Left ventricle myocardium inferior (tissue), 1 donor: ENCODE results near the gene KRT3. TPM values are rescaled to one million over a fixed set of nuclear protein-coding genes. Genes with fewer than 3 reads are reported as not detected.

ENCODE experiments used
- DNase-seq: peaks from one replicate; pipeline ENCODE4 v3.0.0-alpha.2; 2020
- H3K27ac ChIP-seq: fragments of 200-600 bp; replicated peaks from 2 replicates; pipeline ENCODE4 v1.8.0; 2021
- H3K27me3 ChIP-seq: fragments of 200-600 bp; 2 replicates; pipeline ENCODE4 v1.8.0; 2021; ENCODE audit warnings: low read depth
- H3K36me3 ChIP-seq: fragments of 200-600 bp; 2 replicates; pipeline ENCODE4 v1.8.0; 2021
- H3K4me1 ChIP-seq: fragments of 200-600 bp; 2 replicates; pipeline ENCODE4 v1.8.0; 2021
- H3K4me3 ChIP-seq: fragments of 200-600 bp; 2 replicates; pipeline ENCODE4 v1.8.0; 2021; ENCODE audit warnings: mild to moderate bottlenecking, moderate library complexity
- H3K9me3 ChIP-seq: fragments of 200-600 bp; replicated peaks from 2 replicates; pipeline ENCODE4 v1.8.0; 2021
- intact Hi-C: fragments of 100-400 bp; cut with micrococcal nuclease; formaldehyde crosslinking; loops from one replicate; pipeline ENCODE4 v1.11.0; 2022
- total RNA-seq: library from RNA; stranded (reverse); fragmentation: NEBNext Ultra II Directional; extraction: Animal tissue kit (Norgen Biotek cat#: 25700); gene quantifications from one replicate; pipeline ENCODE4 v1.2.1, GENCODE V29; 2021
- TF ChIP-seq, protein P1 (sequence below): fragments of 200-600 bp; IDR thresholded peaks from 2 replicates; pipeline ENCODE4 v1.8.0; 2021; ENCODE audit warnings: antibody characterized with exemption, mild to moderate bottlenecking, borderline replicate concordance
- donor health status: DM: no; HTN: yes; CAD: no; lungs with severe emphysema.

KRT3 gene
- total RNA-seq, 1 donor from 2014 or later = not detected

DNA sequence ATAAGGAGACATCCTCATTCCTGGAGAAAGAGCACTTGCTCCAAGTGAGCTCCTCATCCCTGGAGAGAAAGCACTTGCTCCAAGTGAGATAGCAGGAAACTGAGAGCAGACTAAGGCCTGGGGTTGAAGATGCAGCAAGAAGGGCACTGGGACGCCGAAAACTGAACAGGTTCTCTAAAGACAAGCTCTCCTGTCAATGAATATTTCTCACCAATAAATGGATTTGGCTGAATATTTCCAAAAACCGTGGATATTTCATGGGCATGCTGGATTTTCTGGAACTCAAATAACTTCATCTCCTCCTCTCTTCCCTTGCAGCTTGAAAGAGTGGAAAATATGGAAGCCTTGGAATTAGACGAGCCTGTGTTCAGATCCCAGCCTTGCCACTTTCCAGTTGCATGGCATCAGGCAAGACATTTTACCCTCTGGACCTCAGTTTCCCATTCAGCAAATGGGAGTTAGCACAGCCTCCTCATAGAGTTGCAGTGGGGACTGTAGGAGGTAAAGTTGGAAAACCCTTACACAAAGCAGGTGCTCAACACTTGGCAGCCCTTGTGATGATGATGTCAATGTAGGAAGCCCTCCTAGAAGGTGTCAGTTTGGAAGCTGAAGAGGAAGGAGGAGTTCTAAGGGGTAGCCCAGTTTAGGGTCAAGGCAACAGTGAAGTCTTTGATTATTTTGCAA is 14.4 kb downstream of the KRT3 start:
- intact Hi-C loops = no loop called here
- Histone ChIP-seq H3K9me3 (no peaks in the 10 kb centered on the region), H3K4me1 (no peaks in the 10 kb centered on the region), H3K27me3 (peaks cover 87% of the 10 kb centered on the region), H3K4me3 (no peak overlapping the region), H3K36me3 (no peaks in the 10 kb centered on the region), H3K27ac (no peak overlapping the region)
- DNase-seq = no peak
- TF ChIP-seq, protein P1, sequence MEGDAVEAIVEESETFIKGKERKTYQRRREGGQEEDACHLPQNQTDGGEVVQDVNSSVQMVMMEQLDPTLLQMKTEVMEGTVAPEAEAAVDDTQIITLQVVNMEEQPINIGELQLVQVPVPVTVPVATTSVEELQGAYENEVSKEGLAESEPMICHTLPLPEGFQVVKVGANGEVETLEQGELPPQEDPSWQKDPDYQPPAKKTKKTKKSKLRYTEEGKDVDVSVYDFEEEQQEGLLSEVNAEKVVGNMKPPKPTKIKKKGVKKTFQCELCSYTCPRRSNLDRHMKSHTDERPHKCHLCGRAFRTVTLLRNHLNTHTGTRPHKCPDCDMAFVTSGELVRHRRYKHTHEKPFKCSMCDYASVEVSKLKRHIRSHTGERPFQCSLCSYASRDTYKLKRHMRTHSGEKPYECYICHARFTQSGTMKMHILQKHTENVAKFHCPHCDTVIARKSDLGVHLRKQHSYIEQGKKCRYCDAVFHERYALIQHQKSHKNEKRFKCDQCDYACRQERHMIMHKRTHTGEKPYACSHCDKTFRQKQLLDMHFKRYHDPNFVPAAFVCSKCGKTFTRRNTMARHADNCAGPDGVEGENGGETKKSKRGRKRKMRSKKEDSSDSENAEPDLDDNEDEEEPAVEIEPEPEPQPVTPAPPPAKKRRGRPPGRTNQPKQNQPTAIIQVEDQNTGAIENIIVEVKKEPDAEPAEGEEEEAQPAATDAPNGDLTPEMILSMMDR = no peak

DNA sequence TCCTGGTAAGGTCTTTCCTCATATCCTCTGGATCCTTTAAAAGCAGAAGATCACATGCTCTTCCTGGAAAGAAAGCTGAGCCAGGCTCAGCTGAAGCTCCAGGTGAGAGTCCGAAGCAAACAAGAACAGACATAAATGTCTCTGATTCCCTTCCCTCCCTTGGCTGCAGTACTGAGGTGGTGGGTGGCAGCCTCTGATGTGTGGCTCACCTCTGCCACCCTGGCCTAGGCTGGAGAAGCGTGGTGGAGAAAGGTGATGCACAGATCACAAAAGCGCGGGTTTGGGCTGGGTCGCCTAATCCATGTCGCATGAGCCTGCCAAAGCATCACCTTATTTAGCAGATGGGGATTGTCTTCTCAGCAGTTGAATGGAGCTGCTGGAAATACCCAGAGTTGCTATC is 16.0 kb downstream of the KRT3 start:
- H3K27me3 ChIP-seq = peaks cover 95% of the 10 kb centered on the region
- TF ChIP-seq, protein P1 = no peak

DNA sequence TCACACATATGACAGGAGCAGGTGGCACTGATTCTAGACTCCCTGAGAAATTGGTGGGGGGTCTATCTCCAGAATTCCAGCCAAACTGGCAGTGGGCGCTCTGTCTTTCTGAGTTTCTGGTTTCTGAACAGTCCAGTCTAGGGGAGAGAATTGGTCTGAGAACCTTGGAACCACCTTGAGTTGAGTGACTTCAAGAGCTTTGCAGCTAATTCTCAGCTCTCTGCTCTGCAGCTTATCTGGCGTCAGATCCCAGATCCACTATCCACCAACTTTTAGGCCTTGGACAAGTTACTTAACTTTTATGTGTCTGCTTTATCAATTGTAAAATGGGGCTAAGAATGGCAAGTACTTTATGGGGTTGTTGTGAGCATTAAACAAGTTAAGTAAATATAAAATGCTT is 17.1 kb downstream of the KRT3 start:
- no peak overlapping the region for H3K27ac ChIP-seq
- intact Hi-C loops = no loop called here
- no peak overlapping the region for H3K4me3 ChIP-seq
- TF ChIP-seq, protein P1 = no peak
- H3K4me1 ChIP-seq = no peaks in the 10 kb centered on the region
- peaks cover 91% of the 10 kb centered on the region for H3K27me3 ChIP-seq
- H3K9me3 ChIP-seq = no peaks in the 10 kb centered on the region
- no peaks in the 10 kb centered on the region for H3K36me3 ChIP-seq
- no peak for DNase-seq

More for the DNA sequence above, 16.0 kb downstream of the KRT3 start:
- no peaks in the 10 kb centered on the region for H3K36me3 ChIP-seq
- no peak overlapping the region for H3K27ac ChIP-seq
- intact Hi-C loops = no loop called here
- no peak overlapping the region for H3K4me3 ChIP-seq
- DNase-seq = no peak
- H3K4me1 ChIP-seq = no peaks in the 10 kb centered on the region
- H3K9me3 ChIP-seq = no peaks in the 10 kb centered on the region

DNA sequence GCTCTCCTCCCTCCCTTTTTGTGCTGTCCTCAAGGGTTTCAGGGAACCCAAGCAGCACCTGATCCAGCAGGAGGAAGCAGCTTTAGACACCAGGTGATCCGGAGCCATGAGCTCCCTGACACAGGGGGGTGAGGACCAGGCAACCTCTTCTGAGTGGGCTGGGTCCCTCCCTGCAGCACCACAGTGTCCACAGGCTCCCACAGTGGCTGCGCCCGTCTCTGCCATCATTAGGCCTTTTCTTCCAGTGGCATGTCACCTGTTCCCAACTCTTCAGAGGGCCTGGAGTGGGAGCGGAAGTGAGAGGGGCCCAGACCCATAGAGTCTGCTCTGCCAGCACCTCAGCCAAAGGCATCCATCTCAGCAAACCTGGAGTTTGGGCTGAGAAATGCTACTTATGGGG is 18.4 kb downstream of the KRT3 start:
- Histone ChIP-seq H3K4me3 (no peak overlapping the region), H3K4me1 (no peaks in the 10 kb centered on the region), H3K9me3 (no peaks in the 10 kb centered on the region), H3K36me3 (no peaks in the 10 kb centered on the region), H3K27me3 (peaks cover 87% of the 10 kb centered on the region), H3K27ac (no peak overlapping the region)
- no peak for DNase-seq
- TF ChIP-seq, protein P1 = no peak
- intact Hi-C loops = no loop called here

DNA sequence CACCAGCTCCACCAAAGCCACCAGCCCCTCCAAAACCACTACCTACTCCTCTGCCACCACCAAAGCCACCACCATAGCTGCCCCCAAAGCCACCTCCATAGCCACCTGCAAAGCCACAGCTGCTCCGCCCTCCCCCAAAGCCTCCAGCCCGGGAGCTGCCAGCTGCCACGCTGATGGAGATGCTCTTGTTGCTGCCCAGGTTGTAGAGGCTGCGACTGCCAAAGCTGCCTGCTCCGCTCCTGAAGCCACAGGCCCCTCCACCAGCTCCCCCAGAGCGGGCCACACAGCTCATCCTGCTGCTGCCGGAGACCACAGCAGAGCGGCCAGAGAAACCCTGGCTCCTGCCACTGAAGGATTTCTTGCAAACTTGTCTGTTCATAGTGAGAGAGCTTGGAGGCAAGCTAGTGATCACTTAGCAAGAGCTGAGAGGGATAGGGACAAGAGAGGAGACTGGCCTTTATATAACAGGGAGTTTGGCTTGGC is 19.0 kb downstream of the KRT3 start, which contains the start of gene KRT76:
Gene KRT76, minus strand, starts transcription at position 433 of the 483 bp plus-strand sequence. Its CDS starts 54 bp downstream, at position 379.
- no peak within 1 kb of the TSS for H3K4me3 ChIP-seq
- H3K27me3 ChIP-seq = peaks cover 86% of the 10 kb centered on the region
- intact Hi-C loops = no loop called here
- H3K36me3 ChIP-seq = no peaks in the 10 kb centered on the region
- DNase-seq = no peak
- H3K4me1 ChIP-seq = no peaks in the 10 kb centered on the region
- H3K9me3 ChIP-seq = no peaks in the 10 kb centered on the region
- TF ChIP-seq, protein P1 = no peak
- H3K27ac ChIP-seq = no peak within 1 kb of the TSS
